ENCODE measurements around the gene MYG1. TPM values are rescaled to one million over a fixed set of nuclear protein-coding genes. Genes with fewer than 3 reads are reported as not detected.

Gene MYG1
- total RNA-seq, 1 donor from 2014 or later, result 48.8 TPM

DNA sequence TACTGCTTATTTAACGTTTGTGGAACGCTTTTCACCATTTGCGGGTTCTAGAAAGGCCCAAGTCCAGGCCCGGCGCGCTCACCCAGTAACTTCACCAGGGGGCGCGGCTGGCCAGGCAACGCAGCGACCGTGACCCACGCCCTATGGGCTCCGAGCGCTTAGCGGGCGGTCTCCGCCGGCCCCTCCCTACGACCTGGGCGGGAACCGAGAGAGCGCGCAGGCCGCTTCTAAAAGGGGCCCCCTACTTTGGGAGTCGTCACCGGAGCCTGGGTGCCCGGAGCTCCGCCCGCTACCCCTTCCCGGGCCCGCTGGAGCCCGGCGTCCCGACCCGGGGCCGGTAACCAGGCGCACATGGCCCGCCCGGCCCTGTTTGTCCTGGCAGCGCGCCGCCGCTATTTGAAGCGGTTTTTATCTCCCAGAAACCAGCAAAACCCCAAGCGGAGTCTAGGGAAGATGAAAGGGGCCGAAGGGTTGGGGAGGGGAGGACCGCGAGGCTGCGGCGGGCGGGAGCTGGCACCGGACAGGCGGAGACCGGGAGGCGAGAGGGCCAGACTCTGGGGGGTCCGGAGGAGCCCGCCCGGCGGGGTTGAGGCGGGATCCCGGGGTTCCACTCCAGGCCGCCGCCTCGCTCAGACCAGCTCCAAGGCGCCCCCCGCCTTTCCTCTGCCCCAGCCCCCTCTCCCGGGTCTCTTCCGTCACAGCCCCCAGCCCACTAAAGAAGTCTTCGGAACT lies 25.4 kb downstream of the MYG1 start:
- H3K4me1 Mint-ChIP-seq, result peaks cover 53% of the 10 kb centered on the region
- peak overlapping the region; percentile 65 for H3K27ac Mint-ChIP-seq
- H3K4me3 ChIP-seq, result peak overlapping the region; percentile 64
- H4K20me1 ChIP-seq (ENCODE audit: low read depth), result no peaks in the 10 kb centered on the region
- H3K4me3 Mint-ChIP-seq, result peak overlapping the region; percentile 84
- H3K79me2 ChIP-seq (ENCODE audit: low read depth), result peaks cover 10% of the 10 kb centered on the region
- no peaks in the 10 kb centered on the region for H3K9me3 ChIP-seq (ENCODE audit: low read depth)
- no peaks in the 10 kb centered on the region for H3K36me3 ChIP-seq
- H3K27me3 ChIP-seq, result peaks cover 48% of the 10 kb centered on the region
- peak; percentile 90 for DNase-seq (ENCODE audit: low spot score)
- no peak overlapping the region for H3K9ac ChIP-seq
- H3F3A ChIP-seq (ENCODE audit: low read depth), result peaks cover 49% of the 10 kb centered on the region
- H2AFZ ChIP-seq (replicated peaks), result peak overlapping the region; percentile 86
- no peaks in the 10 kb centered on the region for H3K9me3 Mint-ChIP-seq
- peaks cover 6% of the 10 kb centered on the region for H3K27me3 Mint-ChIP-seq (ENCODE audit: insufficient read depth, low read depth)
- TF ChIP-seq, protein P1, sequence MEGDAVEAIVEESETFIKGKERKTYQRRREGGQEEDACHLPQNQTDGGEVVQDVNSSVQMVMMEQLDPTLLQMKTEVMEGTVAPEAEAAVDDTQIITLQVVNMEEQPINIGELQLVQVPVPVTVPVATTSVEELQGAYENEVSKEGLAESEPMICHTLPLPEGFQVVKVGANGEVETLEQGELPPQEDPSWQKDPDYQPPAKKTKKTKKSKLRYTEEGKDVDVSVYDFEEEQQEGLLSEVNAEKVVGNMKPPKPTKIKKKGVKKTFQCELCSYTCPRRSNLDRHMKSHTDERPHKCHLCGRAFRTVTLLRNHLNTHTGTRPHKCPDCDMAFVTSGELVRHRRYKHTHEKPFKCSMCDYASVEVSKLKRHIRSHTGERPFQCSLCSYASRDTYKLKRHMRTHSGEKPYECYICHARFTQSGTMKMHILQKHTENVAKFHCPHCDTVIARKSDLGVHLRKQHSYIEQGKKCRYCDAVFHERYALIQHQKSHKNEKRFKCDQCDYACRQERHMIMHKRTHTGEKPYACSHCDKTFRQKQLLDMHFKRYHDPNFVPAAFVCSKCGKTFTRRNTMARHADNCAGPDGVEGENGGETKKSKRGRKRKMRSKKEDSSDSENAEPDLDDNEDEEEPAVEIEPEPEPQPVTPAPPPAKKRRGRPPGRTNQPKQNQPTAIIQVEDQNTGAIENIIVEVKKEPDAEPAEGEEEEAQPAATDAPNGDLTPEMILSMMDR (IDR thresholded peaks at IDR 0.05), result peak; percentile 72
- peak; percentile 57 for TF ChIP-seq EZH2 (IDR thresholded peaks at IDR 0.05)
- peak; percentile 52 for TF ChIP-seq EZH2phosphoT487 (IDR thresholded peaks at IDR 0.05)
- peaks cover 30% of the 10 kb centered on the region for H3K4me1 ChIP-seq
- H3K27ac ChIP-seq, result no peak overlapping the region
- no peaks in the 10 kb centered on the region for H3K36me3 Mint-ChIP-seq
- H3K4me2 ChIP-seq, result peak overlapping the region; percentile 90

DNA sequence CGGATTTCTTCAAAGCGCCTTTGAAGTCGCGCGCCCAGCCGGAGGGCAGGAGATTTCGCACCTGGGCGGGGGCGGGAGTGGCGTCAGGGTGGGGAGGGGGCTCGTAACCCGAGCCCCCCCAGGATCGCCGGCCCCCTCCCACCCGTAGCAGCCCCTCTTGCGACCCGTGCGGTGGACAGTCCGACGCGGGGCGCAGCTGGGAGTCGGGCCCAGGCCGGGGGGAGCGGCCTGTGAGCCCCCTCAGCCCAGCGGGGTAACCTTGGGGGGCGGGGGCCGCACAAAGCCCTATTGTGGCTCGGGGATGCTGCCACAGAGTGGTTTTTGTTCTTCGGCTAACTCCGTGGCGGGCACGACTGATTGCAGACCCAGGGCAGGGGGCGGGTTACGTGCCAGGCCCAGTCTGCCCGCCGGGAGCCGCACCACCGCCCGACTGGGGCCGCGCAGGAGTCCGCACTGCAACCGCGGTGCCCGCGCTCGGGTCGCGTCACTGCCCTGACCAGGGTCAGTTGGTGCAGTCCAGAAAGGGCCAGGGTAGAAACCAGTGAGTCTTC lies 26.1 kb downstream of the MYG1 start:
- peak overlapping the region; percentile 86 for H2AFZ ChIP-seq (replicated peaks)
- no peak for TF ChIP-seq EZH2phosphoT487 (IDR thresholded peaks at IDR 0.05)
- TF ChIP-seq, protein P1 (IDR thresholded peaks at IDR 0.05), result peak; percentile 6
- TF ChIP-seq EZH2 (IDR thresholded peaks at IDR 0.05), result no peak
- peaks cover 49% of the 10 kb centered on the region for H3F3A ChIP-seq (ENCODE audit: low read depth)
- peak overlapping the region; percentile 64 for H3K4me3 ChIP-seq
- Mint-ChIP-seq H3K27me3 (ENCODE audit: insufficient read depth, low read depth) (peaks cover 6% of the 10 kb centered on the region), H3K4me3 (peak overlapping the region; percentile 85), H3K9me3 (no peaks in the 10 kb centered on the region), H3K36me3 (no peaks in the 10 kb centered on the region), H3K27ac (no peak overlapping the region), H3K4me1 (peaks cover 49% of the 10 kb centered on the region)
- no peaks in the 10 kb centered on the region for H3K9me3 ChIP-seq (ENCODE audit: low read depth)
- H4K20me1 ChIP-seq (ENCODE audit: low read depth), result no peaks in the 10 kb centered on the region
- H3K4me2 ChIP-seq, result peak overlapping the region; percentile 90
- no peak overlapping the region for H3K27ac ChIP-seq
- peaks cover 48% of the 10 kb centered on the region for H3K27me3 ChIP-seq
- DNase-seq (ENCODE audit: low spot score), result peak; percentile 70
- H3K9ac ChIP-seq, result no peak overlapping the region
- no peaks in the 10 kb centered on the region for H3K36me3 ChIP-seq
- peaks cover 4% of the 10 kb centered on the region for H3K79me2 ChIP-seq (ENCODE audit: low read depth)
- peaks cover 30% of the 10 kb centered on the region for H3K4me1 ChIP-seq

DNA sequence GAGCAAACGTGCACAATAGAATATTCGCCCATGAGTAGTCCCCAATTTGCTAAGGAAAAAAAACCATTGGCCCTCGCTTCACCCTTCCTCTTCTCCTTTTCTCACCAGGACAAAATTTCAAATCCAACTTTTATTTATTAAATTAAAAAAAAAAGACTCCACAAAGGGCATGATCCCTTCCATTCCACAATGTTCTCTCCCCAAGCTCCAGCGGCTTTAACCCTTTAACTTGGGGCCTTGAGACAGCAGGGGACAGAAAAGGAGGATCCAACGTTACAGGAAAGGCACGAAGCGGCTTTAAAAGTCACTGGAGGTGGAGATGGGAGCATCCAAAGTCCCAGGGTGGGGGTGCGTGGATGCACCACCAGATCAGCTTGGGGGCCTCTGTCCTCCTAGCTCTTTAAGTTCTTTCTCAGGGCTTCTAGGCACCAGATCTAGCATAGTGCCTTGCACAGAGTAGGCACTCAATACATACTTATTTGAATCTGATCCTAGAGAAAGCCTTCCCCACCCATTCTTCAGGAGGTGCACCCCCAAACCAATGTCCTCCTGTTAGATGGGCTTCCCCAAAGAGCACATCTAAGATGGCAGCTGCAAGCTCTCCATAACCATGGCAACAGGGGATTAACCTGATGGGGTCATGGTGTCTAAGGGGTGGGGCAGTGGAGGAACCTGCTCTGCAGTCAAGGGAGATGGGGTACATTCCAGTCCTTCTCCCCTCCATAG lies 27.1 kb downstream of the MYG1 start:
- H3K27ac Mint-ChIP-seq, result peak overlapping the region; percentile 50
- Histone ChIP-seq H3F3A (ENCODE audit: low read depth) (peaks cover 48% of the 10 kb centered on the region), H4K20me1 (ENCODE audit: low read depth) (no peaks in the 10 kb centered on the region), H3K36me3 (no peaks in the 10 kb centered on the region), H3K9ac (no peak overlapping the region), H3K9me3 (ENCODE audit: low read depth) (no peaks in the 10 kb centered on the region), H3K27ac (no peak overlapping the region), H3K79me2 (ENCODE audit: low read depth) (no peaks in the 10 kb centered on the region), H3K4me2 (peak overlapping the region; percentile 90), H3K4me1 (peaks cover 30% of the 10 kb centered on the region), H2AFZ (replicated peaks) (no peak overlapping the region), H3K4me3 (no peak overlapping the region), H3K27me3 (peaks cover 48% of the 10 kb centered on the region)
- peaks cover 42% of the 10 kb centered on the region for H3K4me1 Mint-ChIP-seq
- H3K9me3 Mint-ChIP-seq, result no peaks in the 10 kb centered on the region
- peak overlapping the region; percentile 85 for H3K4me3 Mint-ChIP-seq
- no peak for TF ChIP-seq EZH2phosphoT487 (IDR thresholded peaks at IDR 0.05)
- TF ChIP-seq, protein P1 (IDR thresholded peaks at IDR 0.05), result no peak
- H3K27me3 Mint-ChIP-seq (ENCODE audit: insufficient read depth, low read depth), result peaks cover 6% of the 10 kb centered on the region
- peak; percentile 49 for DNase-seq (ENCODE audit: low spot score)
- no peaks in the 10 kb centered on the region for H3K36me3 Mint-ChIP-seq

Measured in neural progenitor cell (in vitro differentiated cells).